Tracheal epithelial cell (primary cell): ENCODE data around the gene CIDEA. TPM values are rescaled to one million over a fixed set of nuclear protein-coding genes. Genes with fewer than 3 reads are reported as not detected.

Experiments used
- total RNA-seq: library from RNA; depleted of rRNA; stranded (reverse); fragments of >200 nt; gene quantifications from 2 replicates; pipeline ENCODE4 v1.2.1, GENCODE V29; 2014

Gene CIDEA
- total RNA-seq = 2.3 and 4.3 TPM in 2 replicates

GRCh38 chr18:12254136-12254819 lies at the start of gene CIDEA:
CIDEA (plus strand) TSS chr18:12254361; CDS start chr18:12254384, 23 bp downstream.

GRCh38 chr18:12307701-12308385 lies 53.7 kb downstream of the CIDEA start, which contains the start of gene TUBB6:
TUBB6 (plus strand) TSS chr18:12308241; CDS start chr18:12308293, 52 bp downstream.

Other genes starting within 250 kb of the CIDEA start
- gene ANKRD62, start 160.5 kb upstream of the CIDEA start, total RNA-seq = 0.21 TPM in 1 of 2 replicates, not detected in the other
- gene TUBB6, start 53.9 kb downstream of the CIDEA start, total RNA-seq = 457 and 886 TPM in 2 replicates
- 62.4 and 67.8 TPM in 2 replicates for gene AFG3L2, start 122.9 kb downstream of the CIDEA start, total RNA-seq
- 2.7 and 3.6 TPM in 2 replicates for gene PRELID3A, start 153.6 kb downstream of the CIDEA start, total RNA-seq